Kasumi-1 (cell line): ENCODE measurements around the gene MUC2.

ENCODE experiments used
- DNase-seq, 2 experiments: peaks; one replicate each; lab custom pipeline; 2025; lab: John Stamatoyannopoulos, UW

The MUC2 gene

GRCh38 chr11:1072116-1072820 is 2.4 kb upstream of the MUC2 start:
- DNase-seq, result peak in 1 of 2 experiments; percentile 17

DNA sequence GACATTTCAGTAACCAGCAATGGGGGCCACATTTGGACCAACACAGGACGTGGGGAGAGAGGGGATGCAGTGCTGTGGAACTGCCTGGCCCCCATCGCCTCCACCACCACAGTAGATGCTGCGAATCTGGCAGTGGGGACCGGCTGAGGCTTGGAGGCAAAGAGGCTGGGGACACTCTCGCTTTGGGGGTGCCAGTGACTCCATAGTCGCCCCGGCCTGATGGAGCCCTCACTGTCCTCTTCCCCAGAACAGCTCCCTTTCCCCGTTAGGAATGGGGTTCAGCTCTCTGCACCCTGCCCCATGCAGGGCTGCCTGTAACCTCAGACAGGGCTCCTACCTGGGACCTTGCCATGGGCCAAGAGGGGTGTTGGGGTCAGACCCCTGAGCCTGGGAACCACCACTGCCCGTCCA is 1.8 kb upstream of the MUC2 start:
- no peak for DNase-seq

GRCh38 chr11:1073261-1073724 is 1.4 kb upstream of the MUC2 start:
- no peak for DNase-seq

- no peak for DNase-seq
Measured at GRCh38 chr11:1073851-1074243, 827 bp upstream of the MUC2 start.

GRCh38 chr11:1075341-1075911 is 752 bp downstream of the MUC2 start:
- DNase-seq, result no peak

- no peak for DNase-seq
Measured at GRCh38 chr11:1076061-1076665, 1.5 kb downstream of the MUC2 start.

DNA sequence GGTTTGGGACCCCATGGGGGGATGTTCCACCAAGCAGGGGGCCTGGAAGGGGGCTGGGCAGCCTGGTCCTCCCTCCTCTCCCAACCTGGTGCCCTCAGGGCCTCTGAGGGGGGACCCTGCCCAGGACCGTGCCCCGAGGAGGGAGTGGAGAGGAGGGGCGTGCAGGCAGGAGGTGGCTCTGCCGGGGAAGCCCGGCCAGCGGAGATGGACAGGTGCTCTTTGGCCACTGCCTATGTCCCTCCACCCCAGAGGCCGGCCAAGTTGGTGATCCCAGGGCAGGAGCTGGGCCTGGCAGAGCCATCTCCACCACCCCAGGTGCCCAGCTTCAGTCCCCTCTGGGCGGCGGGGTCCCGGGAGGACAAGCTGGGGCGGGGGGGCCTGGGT is 2.4 kb downstream of the MUC2 start:
- no peak for DNase-seq

- no peak for DNase-seq
Measured at GRCh38 chr11:1077417-1078119, 2.9 kb downstream of the MUC2 start.

DNA sequence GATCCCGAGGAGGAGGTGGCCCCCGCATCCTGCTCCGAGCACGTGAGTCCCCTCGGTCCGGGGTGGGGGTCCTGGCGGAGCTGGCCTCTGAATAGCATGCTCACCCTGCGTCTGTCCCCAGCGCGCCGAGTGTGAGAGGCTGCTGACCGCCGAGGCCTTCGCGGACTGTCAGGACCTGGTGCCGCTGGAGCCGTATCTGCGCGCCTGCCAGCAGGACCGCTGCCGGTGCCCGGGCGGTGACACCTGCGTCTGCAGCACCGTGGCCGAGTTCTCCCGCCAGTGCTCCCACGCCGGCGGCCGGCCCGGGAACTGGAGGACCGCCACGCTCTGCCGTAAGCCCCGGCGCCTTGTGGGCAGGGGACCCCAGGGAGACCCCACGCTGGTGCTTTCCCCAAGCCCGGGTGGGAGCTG is 3.5 kb downstream of the MUC2 start:
- no peak for DNase-seq

GRCh38 chr11:1081601-1082311 is 7.1 kb downstream of the MUC2 start:
- DNase-seq, result no peak

DNA sequence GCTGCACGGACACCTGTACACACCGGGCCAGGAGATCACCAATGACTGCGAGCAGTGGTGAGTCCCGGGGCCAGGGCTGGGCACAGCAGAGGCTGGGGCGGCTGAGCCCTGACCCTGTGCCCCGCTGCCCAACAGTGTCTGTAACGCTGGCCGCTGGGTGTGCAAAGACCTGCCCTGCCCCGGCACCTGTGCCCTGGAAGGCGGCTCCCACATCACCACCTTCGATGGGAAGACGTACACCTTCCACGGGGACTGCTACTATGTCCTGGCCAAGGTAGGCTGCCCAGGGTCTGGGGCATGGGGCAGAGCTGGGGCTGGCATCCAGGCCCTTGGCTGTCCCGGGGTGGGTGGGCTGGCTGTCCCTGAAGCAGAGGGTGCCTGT is 7.7 kb downstream of the MUC2 start:
- no peak for DNase-seq

DNA sequence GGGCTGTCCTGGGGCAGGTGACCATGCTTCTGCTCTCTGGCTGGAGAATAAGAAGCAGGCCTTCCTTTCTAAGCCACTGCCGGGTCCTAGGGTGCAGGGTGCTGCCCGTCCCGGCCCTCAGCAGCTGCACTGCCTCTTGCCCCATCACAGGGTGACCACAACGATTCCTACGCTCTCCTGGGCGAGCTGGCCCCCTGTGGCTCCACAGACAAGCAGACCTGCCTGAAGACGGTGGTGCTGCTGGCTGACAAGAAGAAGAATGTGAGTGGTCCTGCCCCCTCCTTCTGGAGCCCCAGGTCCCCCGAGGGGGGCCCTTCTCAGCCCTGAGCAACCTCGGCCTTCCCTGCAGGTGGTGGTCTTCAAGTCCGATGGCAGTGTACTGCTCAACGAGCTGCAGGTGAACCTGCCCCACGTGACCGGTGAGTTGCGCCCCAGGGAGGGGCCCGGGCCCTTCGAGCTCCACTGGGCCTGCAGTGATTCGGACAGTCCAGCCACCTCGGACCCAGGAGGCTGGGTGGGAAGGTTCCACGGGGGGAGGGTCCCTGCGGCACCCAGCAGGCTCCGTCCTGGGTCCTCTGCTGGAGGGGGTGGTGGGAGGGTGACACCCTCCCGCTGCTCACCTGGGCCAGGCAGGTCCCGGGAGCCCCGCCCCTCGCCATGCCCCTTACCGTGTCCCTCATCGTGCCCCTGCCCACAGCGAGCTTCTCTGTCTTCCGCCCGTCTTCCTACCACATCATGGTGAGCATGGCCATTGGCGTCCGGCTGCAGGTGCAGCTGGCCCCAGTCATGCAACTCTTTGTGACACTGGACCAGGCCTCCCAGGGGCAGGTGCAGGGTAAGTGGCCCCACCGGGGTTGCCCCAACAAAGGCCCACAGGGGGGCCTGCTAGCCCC is 8.3 kb downstream of the MUC2 start:
- DNase-seq, result no peak

GRCh38 chr11:1083621-1084551 is 9.2 kb downstream of the MUC2 start:
- no peak for DNase-seq

GRCh38 chr11:1084561-1085439 is 10.1 kb downstream of the MUC2 start:
- no peak for DNase-seq

DNA sequence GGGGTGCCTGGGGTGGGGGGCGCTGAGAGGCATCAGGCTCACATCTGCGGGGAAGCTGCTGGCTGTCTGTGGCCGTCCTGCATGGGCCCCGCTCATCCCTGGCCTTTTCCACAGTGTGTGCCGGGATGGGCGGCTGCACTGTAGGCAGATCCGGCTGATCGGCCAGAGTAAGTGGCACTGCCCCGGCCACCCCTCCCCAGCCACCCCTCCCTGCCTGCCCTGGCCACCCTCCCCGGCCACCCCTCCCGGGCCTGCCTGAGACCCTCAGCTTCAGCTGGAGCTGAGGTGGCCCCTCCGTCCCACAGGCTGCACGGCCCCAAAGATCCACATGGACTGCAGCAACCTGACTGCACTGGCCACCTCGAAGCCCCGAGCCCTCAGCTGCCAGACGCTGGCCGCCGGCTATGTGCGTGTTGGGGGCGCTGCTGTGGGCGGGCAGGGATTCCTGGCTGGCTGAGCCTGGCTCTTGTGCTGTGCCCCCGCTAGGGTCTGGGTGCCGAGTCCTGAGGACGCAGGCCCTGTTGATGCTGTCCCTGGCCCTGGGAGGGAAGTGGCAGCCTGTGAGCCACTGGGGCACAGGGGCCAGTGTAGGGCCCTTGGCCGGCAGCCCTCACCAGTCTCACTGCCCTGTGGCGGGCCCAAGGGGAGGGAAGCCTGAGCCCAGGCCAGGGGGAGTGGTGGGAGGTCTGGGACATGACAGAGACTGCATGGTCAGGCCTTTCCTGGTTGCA is 10.9 kb downstream of the MUC2 start:
- no peak for DNase-seq

- no peak for DNase-seq
Measured at GRCh38 chr11:1086171-1087102, 11.8 kb downstream of the MUC2 start.

DNA sequence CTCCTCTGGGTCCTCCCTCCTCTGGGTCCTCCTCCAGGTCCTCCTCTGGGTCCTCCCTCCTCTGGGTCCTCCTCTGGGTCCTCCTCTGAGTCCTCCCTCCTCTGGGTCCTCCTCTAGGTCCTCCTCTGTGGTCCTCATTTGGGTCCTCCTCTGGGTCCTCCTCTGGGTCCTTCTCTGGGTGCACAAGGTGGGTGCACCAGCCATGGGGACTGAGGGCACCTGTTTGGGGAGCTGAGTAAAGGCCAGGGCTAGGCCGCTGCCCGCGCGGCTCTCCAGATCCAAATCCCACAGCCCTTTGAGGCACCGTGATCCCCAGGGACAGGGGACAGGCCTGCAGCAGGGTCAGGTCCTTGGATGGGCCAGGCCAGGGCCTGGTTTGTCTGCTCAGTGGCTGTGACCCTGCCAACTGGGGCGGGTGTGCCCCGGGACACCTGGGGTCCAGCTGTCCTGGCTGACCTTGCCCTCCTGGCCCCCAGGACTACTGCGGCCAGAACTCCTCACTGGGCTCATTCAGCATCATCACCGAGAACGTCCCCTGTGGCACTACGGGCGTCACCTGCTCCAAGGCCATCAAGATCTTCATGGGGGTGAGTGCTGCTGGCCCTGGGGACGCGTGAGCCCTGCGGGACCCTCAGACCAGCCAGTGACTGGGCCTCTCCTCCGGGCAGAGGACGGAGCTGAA is 12.7 kb downstream of the MUC2 start:
- DNase-seq, result no peak
